HG03575 (cell line): ENCODE results near the gene NATD1.

ENCODE experiments used
- ATAC-seq: cut with Tn5 transposase; IDR thresholded peaks from one replicate; pipeline ENCODE4 v1.9.1; 2021; ENCODE audit not compliant: unreplicated experiment, insufficient number of reproducible peaks, low FRiP score; ENCODE audit errors: extremely low read depth

Gene NATD1, protein sequence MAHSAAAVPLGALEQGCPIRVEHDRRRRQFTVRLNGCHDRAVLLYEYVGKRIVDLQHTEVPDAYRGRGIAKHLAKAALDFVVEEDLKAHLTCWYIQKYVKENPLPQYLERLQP

DNA sequence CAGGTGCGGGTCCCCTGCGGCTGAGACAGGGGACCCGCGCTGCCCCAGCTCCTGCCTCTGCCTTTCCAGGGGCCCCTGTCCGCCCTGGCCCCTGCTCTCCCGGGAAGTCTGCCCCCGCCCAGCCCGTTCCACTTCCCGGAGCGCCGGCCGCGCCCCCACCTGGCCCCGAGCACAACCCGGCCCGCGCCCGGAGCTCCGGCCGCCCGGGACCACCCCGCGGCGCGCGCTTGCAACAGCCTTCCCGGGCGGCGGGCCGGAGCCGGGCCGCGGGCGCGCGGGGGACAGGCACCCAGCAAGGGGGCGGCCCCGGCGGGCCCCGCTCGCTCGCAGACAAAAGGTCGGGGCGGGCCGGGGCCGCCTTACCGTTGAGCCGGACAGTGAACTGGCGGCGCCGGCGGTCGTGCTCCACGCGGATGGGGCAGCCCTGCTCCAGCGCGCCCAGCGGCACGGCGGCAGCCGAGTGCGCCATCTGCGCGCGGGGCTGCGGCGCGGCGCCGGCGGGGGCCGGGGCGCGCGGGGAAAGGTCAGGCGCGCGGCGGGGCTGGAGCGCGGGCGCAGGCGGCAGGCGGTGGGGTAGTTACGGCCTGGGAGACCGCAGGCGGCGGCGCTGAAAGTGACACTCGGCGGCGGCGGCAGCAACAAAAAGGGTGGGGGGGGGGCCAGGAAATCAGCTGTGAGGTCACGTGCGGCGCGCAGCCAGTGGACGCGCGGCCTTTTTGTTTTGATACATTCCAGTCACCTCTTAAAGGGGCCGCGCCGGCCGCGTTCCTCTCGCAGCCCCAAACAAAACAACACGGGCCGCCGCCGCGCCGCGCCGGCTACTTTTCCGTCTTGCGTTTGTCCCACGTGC is at the start of gene NATD1:
NATD1 (minus strand) TSS at position 615 of the 850 bp plus-strand sequence; CDS start at position 469, 146 bp downstream.
- no peak for ATAC-seq

DNA sequence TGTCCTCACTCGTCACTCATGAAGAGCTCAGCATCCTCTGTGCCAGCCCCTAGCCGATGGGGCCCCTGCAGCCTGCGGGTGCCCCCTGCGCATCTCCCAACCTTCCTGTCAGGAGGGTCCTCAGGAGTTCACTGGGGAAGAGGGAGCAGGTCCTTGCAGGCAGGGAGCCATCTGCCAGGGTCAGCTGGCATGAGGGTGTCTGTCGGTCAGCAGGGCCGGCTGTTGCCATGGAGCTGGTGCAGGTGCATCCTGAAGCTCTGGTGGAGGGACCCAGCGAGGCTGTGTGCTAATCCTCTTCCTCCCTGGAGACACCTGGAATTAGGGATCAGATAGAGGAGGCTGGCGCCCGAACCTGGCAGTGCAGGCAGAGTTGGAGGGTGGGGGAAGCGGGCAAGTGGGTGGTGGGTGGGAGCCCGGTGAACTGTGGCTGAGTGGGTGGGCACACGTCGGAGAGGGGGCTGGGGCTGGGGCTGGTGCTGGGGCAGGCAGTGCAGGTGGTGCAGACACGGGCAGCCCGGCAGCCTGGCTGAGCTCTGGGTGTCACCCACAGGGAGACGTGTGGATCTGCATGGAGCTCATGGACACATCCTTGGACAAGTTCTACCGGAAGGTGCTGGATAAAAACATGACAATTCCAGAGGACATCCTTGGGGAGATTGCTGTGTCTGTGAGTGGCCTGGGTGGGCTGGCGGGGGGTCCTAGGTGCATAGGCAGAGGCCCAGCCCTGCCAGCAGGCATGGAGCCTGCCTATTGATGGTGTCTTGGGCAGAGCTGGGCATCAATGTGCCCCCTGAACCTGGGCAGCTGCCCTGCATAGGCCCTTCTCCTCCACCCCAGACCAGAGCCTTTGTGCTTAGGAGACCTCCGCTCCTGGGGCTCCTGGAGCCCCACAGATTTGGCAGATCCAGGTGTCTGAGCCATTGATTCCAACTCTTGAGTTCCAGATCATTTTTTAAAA is 48.7 kb upstream of the NATD1 start:
- ATAC-seq = no peak

DNA sequence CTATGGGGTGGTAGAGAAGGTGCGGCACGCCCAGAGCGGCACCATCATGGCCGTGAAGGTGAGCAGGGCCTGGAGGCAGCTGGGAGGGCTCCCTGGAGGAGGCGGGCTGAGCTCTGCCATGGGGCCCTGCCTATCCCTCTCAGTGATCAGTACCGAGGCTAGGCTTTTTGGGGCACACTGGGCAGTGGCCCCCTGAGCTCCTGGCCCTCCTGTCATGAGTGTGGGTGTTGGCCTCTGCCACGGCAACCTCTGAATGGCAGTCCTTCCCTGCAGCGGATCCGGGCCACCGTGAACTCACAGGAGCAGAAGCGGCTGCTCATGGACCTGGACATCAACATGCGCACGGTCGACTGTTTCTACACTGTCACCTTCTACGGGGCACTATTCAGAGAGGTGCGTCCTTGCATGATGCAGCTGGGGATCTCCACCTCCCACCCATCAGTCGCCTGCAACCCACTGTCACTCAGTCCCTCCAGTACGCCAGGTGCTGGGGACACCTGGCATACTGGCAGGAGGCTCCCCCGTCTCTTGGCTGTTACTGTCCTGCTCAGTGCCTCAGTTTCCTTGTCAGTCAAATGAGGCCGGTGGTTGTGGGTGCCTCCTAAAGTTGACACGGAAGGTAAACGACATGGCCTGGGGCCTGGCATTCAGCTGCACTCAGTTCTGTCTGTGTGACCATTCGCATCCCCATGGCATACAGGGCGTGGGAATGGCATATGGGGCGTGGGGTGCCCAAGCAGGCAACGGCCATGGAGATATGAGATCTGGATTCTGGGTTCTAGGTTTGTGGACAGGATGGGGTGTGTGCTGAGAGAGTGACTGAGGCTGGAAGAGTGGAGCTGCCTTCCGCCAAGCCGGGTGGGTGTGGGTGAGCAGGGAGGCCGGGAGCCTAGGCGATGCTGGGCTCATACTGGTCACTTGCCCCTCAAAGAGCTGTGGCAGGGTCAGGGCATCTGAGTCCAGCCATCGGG is 47.7 kb upstream of the NATD1 start:
- ATAC-seq = no peak

DNA sequence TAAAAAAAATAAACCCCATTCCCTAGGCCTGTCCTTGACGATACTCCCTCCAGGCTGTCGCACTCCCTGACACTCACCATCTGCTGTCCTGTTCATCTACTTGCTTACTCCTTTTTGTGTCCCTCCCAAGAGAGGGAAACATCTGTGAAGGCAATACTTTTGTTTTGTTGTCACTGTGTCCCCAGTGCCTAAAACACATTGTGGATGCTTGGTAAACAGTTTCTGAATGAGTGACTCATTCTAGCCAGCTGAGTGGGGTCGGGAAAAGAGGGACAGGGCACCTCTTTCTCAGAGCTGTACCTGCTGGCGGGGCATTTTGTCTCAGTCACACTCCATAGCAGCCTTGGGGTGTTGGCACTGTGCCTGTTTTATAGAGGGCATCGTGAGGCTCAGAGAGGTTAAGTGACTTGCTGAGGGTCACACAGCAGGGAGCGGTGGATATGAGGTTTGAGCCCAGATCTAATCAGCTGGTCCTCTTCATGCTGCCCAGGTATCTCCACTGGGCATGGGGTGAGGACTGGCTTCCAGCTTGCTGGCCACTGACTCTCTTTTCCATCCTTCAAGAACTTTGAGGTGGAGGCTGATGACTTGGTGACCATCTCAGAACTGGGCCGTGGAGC is 46.9 kb upstream of the NATD1 start:
- no peak for ATAC-seq

DNA sequence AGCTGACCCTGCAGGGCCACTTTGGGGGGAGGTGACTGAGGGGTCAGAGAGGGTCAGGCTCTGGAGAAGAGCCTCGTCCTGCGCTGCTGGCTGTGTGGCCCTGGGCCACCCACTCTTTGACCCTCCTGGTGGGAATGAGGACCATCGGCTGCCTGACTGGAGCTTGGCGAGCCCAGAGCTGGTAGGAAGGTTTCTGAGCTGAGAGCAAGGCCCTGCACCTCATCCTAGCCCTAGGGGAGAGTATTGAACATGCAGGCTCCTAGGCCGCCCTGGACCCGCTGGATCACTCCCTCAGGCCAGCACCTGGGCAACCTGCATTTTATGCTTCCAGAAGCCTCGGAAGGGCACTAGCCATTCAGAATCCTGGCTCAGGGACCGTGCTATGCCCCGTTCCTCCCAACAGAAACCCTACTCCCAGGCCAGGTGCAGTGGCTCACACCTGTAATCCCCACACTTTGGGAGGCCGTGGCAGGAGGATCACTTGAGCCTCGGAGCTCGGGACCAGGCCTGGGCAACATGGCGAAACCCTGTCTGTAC is 45.8 kb upstream of the NATD1 start:
- ATAC-seq = no peak

DNA sequence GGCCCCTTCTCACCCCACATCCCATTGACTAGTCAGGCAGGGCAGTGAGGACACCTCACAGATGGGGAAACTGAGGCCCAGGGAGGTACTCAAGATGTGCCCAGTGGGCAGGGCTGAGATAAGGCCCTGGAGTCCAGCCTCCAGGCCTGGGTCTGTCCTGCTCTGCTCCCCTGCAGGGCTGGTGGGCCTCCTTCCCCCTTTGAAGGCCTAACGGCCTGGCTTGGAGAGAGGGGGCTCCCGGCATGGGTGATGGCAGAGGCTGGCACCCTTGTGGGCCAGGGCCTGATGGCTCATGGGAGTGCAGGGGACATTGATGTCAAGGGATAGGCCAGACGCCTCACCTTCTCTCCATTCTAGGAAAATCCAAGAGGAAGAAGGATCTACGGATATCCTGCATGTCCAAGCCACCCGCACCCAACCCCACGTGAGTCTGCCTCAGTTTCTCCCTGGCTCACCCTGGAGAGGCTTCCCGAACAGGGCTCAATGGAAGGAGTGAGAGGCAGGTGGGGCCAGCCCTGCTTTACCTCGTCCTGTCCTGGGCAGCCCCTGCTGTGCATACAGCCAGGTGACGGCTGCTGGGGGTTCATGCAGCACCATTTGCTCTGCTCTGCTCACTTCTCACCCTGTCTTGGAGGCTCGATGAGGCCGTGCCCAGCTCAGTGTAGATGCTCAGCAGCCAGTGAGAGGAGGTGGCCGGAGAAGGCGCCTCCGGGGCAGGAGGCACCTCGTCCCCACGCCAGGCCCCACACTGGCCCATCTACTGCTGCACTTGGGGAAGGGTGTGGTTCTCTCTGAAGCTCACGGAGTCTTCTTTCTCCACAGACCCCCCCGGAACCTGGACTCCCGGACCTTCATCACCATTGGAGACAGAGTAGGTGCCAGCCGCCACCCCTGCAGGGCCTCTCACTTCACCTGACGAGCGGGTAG is 45.1 kb upstream of the NATD1 start:
- no peak for ATAC-seq

DNA sequence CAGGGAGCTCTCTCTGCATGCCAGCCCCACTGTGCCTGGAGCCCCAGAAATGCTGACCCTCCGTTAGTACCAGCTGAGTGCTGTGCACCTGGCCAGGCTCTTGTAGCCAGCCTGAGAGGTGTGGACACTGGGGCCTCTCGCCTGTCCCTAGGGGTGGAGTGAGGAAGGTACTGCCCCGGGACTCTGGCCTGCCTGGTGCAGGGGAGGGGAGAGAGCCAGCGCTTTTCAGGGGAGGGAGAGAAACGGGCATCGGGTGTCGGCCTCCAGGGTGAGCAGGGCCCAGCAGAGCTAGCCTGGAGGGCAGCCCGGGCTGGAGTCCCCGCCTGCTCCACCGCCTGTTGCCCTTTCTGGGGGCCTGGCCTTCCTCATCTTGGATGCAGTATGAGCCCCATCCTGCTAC is 44.4 kb upstream of the NATD1 start:
- ATAC-seq = no peak

DNA sequence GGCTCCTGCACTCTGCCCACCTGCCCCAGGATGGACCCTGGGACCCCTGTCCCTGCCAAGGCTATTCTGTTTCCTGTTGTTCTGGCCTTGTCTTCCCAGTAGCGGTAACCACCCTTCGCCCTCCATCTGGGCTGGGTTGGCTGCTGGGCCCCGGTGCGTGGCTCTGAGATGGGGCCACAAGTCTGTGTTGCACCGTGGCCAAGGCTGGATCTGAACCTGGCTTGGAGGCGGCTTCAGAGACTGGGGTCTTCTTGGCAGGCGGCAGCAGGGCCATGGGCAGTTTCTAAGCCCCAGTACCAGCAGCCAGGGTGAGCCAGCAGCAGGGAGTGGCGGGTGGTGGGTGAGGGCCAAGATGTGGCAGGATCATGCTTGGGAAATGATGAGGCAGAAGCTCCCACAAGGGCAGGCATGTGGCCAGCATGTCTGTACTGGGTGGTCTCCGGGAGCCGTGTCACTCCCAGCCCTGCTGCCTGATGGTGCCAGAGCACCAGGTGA is 43.9 kb upstream of the NATD1 start:
- no peak for ATAC-seq

DNA sequence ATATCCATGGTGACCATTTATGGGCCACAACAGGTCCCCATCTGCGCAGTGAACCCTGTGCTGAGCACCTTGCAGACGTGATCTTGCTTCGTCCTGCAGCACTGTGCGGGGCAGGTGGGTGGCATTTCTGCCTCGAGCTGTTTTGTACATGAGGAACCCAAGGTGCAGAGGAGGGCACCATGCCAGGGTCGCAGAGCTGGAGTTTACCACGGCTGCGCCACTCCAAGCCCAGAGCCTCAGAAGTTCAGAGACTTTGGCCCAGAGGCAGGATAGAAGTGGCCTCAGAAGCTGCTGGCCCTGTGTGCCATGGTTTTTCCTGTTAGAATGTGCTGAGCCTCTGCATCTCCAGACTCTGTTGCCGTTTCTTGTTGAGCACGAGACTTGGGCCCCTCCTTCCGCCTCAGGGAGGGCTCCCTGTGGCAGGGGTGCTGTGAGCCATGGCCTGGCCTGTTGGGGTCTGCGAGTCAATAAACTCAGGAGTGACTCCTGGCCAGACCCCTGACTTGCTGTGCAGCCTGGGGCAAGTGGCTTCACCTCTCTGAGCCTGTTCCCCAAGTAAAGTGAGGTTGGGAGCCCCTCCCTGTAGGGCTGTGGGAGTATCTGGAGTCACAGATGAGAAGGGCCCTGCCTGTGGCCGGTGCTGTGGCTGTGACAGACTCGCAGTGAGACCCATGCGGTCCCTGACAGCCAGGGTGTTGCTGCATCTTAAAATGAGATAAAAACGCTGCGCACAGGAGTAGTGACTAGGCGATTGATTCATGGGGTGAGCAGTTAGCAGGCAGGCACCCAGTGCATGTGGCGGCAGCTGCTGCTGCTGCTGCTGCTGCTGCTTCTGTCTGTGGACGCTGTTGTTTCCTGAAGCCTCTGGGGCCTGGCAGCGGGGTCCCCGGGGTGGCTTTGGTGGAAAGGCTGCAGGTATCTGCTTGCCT is 43.2 kb upstream of the NATD1 start:
- ATAC-seq = no peak

DNA sequence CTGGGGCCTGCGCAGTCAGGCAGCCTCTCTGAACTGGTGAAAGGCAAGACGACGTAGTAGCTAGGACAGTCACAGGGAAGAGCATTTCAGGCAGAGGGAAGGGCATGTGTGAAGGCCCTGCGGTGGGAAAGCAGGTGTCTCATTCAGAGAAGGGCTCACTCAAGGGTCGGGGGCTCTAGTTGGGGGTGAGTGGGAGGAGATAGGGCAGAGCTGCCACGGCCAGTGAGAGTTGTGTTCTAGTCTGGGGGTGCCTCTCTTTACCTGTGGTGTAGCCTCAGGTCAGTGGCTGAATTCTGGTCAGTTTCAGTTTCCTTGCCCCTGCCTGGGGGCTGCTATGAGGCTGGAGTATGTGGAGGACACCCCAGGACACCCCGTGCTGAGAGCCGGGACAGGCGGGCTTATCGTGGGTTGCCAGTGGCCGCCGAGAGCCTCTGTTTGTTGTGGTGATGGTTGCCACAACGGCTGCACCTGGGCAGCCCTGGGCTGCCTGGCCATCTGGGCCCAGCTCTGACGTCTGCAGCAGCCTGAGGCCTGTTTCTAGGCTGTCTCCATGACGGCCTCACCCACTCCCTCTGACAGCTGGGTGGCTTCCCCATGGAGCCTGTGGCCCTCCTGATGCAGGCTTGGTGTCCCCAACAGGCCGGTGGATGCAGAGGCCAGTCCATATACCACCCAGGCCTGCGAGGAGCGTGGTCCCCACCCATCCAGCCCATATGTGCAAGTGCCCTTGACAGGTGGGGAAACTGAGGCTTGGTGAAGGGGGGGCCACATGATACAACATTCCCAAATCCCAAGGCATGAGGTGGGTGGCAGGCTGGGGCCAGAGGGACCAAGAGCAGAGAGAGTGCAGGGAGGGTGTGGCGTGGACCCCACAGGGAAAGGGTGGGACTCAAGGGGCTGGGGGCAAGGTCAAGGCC is 42.1 kb upstream of the NATD1 start:
- ATAC-seq = no peak

DNA sequence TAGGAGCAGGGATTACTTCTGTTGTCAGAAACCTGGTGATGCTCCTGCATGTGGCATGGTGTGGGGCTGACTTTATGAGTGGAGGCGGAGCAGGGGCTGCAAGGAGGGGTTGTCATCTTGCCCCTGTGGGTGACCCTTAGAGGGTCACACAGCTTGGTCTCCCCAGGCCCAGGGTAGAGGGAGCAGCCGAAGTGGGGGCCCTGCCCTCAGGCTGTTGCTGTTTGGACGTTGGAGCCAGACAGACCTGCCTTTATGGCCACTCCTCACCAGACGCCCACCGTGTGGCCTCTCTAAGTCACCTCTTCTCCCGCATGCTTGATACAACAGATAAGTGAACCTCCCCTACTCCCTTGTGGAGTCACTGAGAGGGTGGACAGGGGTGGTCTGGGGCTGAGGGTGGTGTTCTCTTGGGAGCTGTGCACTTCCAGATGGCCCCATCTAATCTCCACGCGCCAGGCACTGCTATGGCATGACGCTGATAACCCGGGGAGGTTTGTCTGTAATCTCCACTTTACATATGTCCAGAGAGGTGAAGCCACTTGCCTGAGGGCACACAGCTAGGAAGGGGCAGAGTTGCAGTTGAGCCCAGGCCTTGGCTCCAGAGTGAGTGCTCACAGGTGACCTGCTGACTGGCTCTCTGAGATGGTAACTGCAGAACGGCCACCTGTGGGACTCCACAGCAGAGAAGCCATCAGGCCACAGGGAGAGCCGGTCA is 41.3 kb upstream of the NATD1 start:
- no peak for ATAC-seq

DNA sequence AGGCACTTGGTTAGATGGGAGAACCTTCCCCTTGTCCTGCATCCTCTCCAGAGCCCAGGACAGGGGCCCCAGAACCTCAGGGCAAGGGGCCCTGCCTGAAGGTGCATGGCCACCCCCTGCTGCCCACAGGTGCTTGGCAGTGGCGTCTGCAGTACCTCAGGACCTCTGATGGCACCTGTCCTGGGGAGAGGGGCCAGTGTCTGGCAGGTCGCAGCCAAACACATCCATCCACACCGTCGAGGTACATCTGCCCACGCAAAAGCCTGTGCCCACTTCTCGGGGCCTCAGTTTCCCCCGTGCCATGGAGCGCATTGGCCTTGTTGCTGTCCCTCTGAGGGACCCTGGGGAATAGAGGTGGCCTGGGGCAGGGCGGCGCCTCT is 40.6 kb upstream of the NATD1 start:
- ATAC-seq = no peak

DNA sequence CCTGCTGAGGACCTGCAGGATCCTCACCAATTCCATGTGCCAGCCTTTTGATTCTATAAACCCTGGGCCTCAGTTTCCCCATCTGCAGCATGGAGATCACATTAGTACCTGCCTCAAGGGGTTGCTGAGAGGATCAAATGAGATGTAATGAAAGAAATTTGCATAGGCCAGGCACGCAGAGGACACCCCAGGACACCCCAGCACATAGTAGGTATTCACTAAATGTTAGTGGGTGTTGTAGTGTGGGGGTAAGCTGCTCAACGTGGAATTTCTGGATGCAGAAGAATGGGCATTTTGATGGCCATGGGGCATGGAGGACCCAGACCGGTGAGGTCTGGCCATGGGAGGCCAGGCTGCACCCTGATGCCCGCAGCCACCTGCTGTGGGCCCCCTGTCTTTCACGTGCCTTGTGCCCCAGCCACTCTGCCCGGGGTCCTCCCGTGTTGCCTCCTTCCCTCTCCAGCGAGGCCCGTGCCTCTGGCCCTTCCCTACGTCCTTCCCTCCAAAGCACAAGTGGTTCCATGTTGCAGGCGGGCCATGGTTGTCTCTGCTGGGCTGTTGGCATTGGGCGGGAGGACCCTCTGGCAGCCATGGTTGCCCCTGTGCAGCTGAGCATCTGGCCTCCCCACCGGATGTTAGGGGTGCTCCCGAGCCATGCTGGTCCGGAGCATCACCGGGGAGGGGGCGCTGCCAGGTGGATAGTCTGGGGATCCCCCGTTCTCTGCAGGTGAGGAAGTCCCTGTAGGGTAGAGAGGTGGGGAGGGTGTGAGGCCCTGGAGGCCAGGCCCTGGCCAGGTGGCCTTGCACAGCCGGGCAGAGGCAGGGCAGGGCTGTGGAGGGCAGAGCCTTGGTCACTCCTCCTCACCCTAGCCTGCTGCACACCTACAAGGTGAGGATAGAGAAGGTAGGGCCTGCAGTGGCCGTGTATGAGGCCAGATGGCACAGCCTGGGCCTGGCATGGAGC is 39.9 kb upstream of the NATD1 start:
- ATAC-seq = no peak
